ENCODE measurements around the gene NUP188.

Gene NUP188

GRCh38 chr9:129026442-129027223, 79.1 kb downstream of the NUP188 start (continued):
- TF ChIP-seq ZSCAN5A (tag by site-specific recombination; IDR thresholded peaks at IDR 0.05) (no peak), ZBTB8A (tag by site-specific recombination; IDR thresholded peaks at IDR 0.05) (no peak), TSHZ1 (tag by site-specific recombination; IDR thresholded peaks at IDR 0.05; ENCODE audit: borderline replicate concordance) (no peak), ZNF16 (tag by site-specific recombination; IDR thresholded peaks at IDR 0.05; ENCODE audit: low read depth) (no peak), ZNF19 (tag by site-specific recombination; IDR thresholded peaks at IDR 0.05; ENCODE audit: low read depth) (no peak), REPIN1 (tag by site-specific recombination; IDR thresholded peaks at IDR 0.05; ENCODE audit: low read depth) (no peak), ZNF394 (tag by site-specific recombination; IDR thresholded peaks at IDR 0.05; ENCODE audit: borderline replicate concordance) (no peak), ZSCAN16 (tag by site-specific recombination; IDR thresholded peaks at IDR 0.05) (no peak), KLF1 (tag by site-specific recombination; IDR thresholded peaks at IDR 0.05) (peak; percentile 49), SALL2 (tag by site-specific recombination; IDR thresholded peaks at IDR 0.05; ENCODE audit: borderline replicate concordance) (no peak), RBAK (tag by site-specific recombination; IDR thresholded peaks at IDR 0.05) (no peak), GLIS1 (tag by site-specific recombination; IDR thresholded peaks at IDR 0.05) (peak; percentile 51; the same call in 1 of the 2 replicates), ZNF140 (tag by site-specific recombination; IDR thresholded peaks at IDR 0.05) (no peak), GLIS2 (tag by site-specific recombination; IDR thresholded peaks at IDR 0.05) (peak; percentile 44), ZNF768 (tag by site-specific recombination; IDR thresholded peaks at IDR 0.05) (no peak), ZNF645 (tag by site-specific recombination; IDR thresholded peaks at IDR 0.05) (no peak), ZNF37A (tag by site-specific recombination; IDR thresholded peaks at IDR 0.05) (no peak), MYNN (tag by site-specific recombination; IDR thresholded peaks at IDR 0.05; ENCODE audit: borderline replicate concordance) (no peak), ZNF223 (tag by site-specific recombination; IDR thresholded peaks at IDR 0.05) (no peak), AEBP2 (tag by site-specific recombination; IDR thresholded peaks at IDR 0.05; ENCODE audit: borderline replicate concordance) (no peak), ZNF518A (tag by site-specific recombination; conservative IDR thresholded peaks at IDR 0.05; ENCODE audit: low read depth) (no peak), ZNF335 (tag by site-specific recombination; conservative IDR thresholded peaks at IDR 0.05) (no peak), ZNF302 (tag by site-specific recombination; IDR thresholded peaks at IDR 0.05; ENCODE audit: low read depth) (no peak), ZNF585B (tag by site-specific recombination; IDR thresholded peaks at IDR 0.05) (no peak), PBX3 (CRISPR knock-in tag; IDR thresholded peaks at IDR 0.05) (no peak), IKZF3 (tag by site-specific recombination; IDR thresholded peaks at IDR 0.05) (0 out of 2 replicates have a peak, but pooled peaks have one; percentile 14)

Measured in HEK293 (cell line).